H1 (cell line): ENCODE results near the gene GRIPAP1. TPM values are rescaled to one million over a fixed set of nuclear protein-coding genes. Genes with fewer than 3 reads are reported as not detected.
A peak's percentile ranks its signal among the peaks of the same experiment; 100 is the strongest.

Experiments used
- BACH1 ChIP-seq: IDR thresholded peaks from 2 replicates; pipeline ENCODE4 v1.6.1; 2012; ENCODE audit warnings: low read length, improper control_type of control experiment
- EP300 ChIP-seq, 2 experiments: IDR thresholded peaks; 1 replicate in 1 of 2; 2 replicates in 1 of 2; pipeline ENCODE4 v1.6.1; 2011 to 2012; ENCODE audit warnings: low read depth in 2 of 2, low read length in 2 of 2, mild to moderate bottlenecking in 2 of 2, borderline replicate concordance in 1 of 2, inconsistent platforms in 1 of 2, moderate library complexity in 1 of 2
- KDM1A ChIP-seq: fragments of 200-600, 300-600 bp; sonication (generic); IDR thresholded peaks from 2 replicates; pipeline ENCODE4 v1.7.1; 2016; ENCODE audit warnings: mild to moderate bottlenecking, low read length, borderline replicate concordance
- KDM4A ChIP-seq: IDR thresholded peaks from one replicate; pipeline ENCODE4 v1.7.1; 2012; ENCODE audit warnings: low read depth, mild to moderate bottlenecking, moderate library complexity, low read length, inconsistent platforms; ENCODE audit not compliant: severe bottlenecking
- SIRT6 ChIP-seq: IDR thresholded peaks from one replicate; pipeline ENCODE4 v1.7.1; 2012; ENCODE audit warnings: low read length, inconsistent platforms
- SP1 ChIP-seq: IDR thresholded peaks from 2 replicates; pipeline ENCODE4 v1.6.1; 2011; ENCODE audit warnings: low read depth, low read length
- YY1 ChIP-seq: IDR thresholded peaks from 2 replicates; pipeline ENCODE4 v1.6.1; 2011; ENCODE audit warnings: low read depth, mild to moderate bottlenecking, low read length
- polyA plus RNA-seq, 7 experiments: library from polyadenylated mRNA; depleted of rRNA in 3 of 7; stranded (reverse) in 5 of 7; unstranded in 2 of 7; fragments of >200 nt in 5 of 7; fragments of 200-250 nt in 2 of 7; gene quantifications; 1 replicate in 5 of 7; 2 replicates in 1 of 7; 4 replicates in 1 of 7; pipeline versions ENCODE4 v1.2.1 to v1.2.3, GENCODE V29; 2011 to 2013; ENCODE audit warnings: missing spikeins in 2 of 7, mixed read lengths in 2 of 7
- total RNA-seq: library from RNA; stranded (reverse); fragmentation: NEBNext Ultra II Directional; extraction: Animal tissue kit (Norgen Biotek cat#: 25700); gene quantifications from 2 replicates; pipeline ENCODE4 v1.2.1, GENCODE V29; 2021
- TF ChIP-seq, protein P1 (sequence below): fragments of 300-600 bp; sonication (generic); IDR thresholded peaks from 2 replicates; pipeline ENCODE4 v1.7.1; 2012; ENCODE audit warnings: low read length, moderate library complexity, mild to moderate bottlenecking, inconsistent platforms; ENCODE audit not compliant: insufficient replicate concordance
- TF ChIP-seq, protein P2 (sequence below): IDR thresholded peaks from 2 replicates; pipeline ENCODE4 v1.6.1; 2011; ENCODE audit warnings: low read length, improper control_type of control experiment

GRIPAP1 gene
- total and polyA plus RNA-seq, 2 of the 8 experiments (the other 6 are each of a cell fraction or from before 2014, with no cell fraction given): 21.6 to 55.9 TPM

DNA sequence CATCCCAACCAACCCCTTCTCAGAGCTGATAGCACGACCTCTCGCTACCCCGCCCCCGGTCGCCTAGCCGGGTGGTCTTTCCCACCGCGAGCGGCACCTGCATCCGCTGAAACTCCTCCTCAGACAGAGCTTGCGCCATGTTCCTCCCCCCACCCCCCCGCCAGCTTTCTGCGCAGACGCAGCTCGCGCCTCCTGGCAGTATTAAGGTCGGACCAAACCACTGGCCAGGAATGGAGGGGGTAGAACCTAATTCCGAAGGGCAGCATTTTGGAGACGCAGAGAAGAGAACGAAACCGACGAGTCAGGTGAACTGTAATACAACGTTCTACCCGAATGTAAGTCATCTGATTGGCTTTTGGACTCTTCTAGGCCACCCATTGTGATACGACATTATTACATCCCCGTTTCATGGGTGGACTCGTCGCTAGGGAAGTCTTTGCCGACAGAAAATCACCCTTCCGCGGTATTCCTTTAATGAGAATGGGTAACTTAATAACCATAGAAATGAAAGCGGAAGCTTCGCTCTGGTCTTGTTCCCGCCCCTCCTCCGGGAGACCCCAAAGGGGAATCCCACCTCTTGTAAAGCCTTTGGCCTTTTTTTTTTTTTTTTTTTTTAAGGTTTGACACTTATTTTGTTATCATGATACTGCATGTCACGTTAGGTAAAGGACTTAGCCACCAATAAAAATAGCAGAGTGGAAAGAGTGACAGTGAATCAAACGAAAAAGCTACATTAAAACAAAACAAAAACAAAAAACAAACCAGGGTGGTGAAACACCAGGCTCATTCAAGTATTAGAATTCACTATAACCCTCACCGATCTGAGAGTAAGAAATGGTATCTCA is at the start of gene GRIPAP1 (continued):
- TF ChIP-seq, protein P1, sequence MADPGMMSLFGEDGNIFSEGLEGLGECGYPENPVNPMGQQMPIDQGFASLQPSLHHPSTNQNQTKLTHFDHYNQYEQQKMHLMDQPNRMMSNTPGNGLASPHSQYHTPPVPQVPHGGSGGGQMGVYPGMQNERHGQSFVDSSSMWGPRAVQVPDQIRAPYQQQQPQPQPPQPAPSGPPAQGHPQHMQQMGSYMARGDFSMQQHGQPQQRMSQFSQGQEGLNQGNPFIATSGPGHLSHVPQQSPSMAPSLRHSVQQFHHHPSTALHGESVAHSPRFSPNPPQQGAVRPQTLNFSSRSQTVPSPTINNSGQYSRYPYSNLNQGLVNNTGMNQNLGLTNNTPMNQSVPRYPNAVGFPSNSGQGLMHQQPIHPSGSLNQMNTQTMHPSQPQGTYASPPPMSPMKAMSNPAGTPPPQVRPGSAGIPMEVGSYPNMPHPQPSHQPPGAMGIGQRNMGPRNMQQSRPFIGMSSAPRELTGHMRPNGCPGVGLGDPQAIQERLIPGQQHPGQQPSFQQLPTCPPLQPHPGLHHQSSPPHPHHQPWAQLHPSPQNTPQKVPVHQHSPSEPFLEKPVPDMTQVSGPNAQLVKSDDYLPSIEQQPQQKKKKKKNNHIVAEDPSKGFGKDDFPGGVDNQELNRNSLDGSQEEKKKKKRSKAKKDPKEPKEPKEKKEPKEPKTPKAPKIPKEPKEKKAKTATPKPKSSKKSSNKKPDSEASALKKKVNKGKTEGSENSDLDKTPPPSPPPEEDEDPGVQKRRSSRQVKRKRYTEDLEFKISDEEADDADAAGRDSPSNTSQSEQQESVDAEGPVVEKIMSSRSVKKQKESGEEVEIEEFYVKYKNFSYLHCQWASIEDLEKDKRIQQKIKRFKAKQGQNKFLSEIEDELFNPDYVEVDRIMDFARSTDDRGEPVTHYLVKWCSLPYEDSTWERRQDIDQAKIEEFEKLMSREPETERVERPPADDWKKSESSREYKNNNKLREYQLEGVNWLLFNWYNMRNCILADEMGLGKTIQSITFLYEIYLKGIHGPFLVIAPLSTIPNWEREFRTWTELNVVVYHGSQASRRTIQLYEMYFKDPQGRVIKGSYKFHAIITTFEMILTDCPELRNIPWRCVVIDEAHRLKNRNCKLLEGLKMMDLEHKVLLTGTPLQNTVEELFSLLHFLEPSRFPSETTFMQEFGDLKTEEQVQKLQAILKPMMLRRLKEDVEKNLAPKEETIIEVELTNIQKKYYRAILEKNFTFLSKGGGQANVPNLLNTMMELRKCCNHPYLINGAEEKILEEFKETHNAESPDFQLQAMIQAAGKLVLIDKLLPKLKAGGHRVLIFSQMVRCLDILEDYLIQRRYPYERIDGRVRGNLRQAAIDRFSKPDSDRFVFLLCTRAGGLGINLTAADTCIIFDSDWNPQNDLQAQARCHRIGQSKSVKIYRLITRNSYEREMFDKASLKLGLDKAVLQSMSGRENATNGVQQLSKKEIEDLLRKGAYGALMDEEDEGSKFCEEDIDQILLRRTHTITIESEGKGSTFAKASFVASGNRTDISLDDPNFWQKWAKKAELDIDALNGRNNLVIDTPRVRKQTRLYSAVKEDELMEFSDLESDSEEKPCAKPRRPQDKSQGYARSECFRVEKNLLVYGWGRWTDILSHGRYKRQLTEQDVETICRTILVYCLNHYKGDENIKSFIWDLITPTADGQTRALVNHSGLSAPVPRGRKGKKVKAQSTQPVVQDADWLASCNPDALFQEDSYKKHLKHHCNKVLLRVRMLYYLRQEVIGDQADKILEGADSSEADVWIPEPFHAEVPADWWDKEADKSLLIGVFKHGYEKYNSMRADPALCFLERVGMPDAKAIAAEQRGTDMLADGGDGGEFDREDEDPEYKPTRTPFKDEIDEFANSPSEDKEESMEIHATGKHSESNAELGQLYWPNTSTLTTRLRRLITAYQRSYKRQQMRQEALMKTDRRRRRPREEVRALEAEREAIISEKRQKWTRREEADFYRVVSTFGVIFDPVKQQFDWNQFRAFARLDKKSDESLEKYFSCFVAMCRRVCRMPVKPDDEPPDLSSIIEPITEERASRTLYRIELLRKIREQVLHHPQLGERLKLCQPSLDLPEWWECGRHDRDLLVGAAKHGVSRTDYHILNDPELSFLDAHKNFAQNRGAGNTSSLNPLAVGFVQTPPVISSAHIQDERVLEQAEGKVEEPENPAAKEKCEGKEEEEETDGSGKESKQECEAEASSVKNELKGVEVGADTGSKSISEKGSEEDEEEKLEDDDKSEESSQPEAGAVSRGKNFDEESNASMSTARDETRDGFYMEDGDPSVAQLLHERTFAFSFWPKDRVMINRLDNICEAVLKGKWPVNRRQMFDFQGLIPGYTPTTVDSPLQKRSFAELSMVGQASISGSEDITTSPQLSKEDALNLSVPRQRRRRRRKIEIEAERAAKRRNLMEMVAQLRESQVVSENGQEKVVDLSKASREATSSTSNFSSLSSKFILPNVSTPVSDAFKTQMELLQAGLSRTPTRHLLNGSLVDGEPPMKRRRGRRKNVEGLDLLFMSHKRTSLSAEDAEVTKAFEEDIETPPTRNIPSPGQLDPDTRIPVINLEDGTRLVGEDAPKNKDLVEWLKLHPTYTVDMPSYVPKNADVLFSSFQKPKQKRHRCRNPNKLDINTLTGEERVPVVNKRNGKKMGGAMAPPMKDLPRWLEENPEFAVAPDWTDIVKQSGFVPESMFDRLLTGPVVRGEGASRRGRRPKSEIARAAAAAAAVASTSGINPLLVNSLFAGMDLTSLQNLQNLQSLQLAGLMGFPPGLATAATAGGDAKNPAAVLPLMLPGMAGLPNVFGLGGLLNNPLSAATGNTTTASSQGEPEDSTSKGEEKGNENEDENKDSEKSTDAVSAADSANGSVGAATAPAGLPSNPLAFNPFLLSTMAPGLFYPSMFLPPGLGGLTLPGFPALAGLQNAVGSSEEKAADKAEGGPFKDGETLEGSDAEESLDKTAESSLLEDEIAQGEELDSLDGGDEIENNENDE: no peak
- TF ChIP-seq BACH1 (no peak), YY1 (peak; percentile 86), KDM1A (no peak), EP300 (IDR thresholded peaks at IDR 0.05; ENCODE audit: borderline replicate concordance in 1 of 2, low read depth in 2 of 2, low read length in 2 of 2) (peak in 1 of 2 experiments; percentile 95; a peak in 2 of 3 replicates), SIRT6 (no peak), SP1 (peak; percentile 70), KDM4A (no peak)
- TF ChIP-seq, protein P2, sequence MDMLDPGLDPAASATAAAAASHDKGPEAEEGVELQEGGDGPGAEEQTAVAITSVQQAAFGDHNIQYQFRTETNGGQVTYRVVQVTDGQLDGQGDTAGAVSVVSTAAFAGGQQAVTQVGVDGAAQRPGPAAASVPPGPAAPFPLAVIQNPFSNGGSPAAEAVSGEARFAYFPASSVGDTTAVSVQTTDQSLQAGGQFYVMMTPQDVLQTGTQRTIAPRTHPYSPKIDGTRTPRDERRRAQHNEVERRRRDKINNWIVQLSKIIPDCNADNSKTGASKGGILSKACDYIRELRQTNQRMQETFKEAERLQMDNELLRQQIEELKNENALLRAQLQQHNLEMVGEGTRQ: no peak
